ENCODE data around the gene PLEKHA1. TPM values are rescaled to one million over a fixed set of nuclear protein-coding genes. Genes with fewer than 3 reads are reported as not detected.

PLEKHA1 gene
- 15.0 and 24.4 TPM in 2 replicates for polyA plus RNA-seq

DNA sequence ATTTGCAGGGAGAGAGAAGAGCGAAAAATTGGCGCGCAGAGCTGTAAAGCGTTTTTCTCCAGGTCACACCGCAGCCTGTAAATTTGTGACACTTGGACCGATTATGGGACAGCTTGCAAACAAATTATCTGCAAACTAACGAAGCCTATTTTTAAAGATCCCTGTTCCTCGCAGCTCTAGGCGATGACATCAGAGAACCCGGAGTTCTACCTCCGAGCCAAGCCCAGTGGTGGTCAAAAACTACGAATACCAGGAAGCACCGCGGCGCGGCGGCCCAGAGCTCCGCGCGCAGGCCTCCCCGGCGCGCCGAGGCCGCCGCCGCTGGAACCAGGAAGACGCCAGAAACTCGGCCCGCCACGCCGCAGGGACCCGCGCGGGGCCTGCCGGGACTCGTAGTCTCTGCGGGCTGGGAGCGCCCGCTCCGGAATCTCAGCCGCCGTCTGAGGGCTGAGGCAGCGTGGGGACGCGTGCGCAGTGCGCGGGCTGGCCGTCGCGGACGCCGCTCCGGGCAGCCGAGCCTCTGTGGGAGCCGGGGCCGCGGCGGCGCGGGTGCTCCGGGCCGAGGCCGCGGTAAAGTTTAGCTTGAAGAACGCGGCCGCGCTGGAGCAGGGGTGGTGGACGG lies at the start of gene PLEKHA1:
PLEKHA1 (plus strand) TSS at position 472 of the 622 bp plus-strand sequence. CDS start 18,493 bp downstream, outside the sequence.

DNA sequence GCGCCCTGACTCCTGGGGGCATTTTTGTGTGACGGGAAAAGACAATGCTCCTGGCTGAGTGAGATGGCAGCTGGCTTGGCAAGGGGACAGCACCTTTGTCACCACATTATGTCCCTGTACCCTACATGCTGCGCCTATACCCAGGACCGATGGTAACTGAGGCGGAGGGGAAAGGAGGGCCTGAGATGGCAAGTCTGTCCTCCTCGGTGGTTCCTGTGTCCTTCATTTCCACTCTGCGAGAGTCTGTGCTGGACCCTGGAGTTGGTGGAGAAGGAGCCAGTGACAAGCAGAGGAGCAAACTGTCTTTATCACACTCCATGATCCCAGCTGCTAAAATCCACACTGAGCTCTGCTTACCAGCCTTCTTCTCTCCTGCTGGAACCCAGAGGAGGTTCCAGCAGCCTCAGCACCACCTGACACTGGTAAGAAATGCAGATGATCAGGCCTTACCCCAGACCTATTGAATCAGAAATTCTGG lies 80.1 kb downstream of the PLEKHA1 start, which contains the start of gene ARMS2:
ARMS2 (plus strand) TSS at position 51 of the 478 bp plus-strand sequence; CDS start at position 126, 75 bp downstream.

DNA sequence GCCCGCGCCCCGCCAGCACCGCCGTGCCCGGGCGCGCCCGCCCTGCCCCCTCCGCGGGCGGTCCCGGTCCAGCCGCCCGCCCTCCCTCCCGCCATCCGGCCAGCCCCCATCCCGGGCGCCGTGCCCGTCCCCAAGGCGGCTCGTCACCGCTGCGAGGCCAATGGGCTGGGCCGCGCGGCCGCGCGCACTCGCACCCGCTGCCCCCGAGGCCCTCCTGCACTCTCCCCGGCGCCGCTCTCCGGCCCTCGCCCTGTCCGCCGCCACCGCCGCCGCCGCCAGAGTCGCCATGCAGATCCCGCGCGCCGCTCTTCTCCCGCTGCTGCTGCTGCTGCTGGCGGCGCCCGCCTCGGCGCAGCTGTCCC lies 86.8 kb downstream of the PLEKHA1 start, which contains the start of gene HTRA1:
HTRA1 (plus strand) TSS at position 187 of the 362 bp plus-strand sequence; CDS start at position 287, 100 bp downstream.

Other genes with a start within 250 kb of the PLEKHA1 start
- 1.1 TPM in 1 of 2 replicates, not detected in the other for gene BTBD16, start 103.4 kb upstream of the PLEKHA1 start, polyA plus RNA-seq
- gene ARMS2, start 79.9 kb downstream of the PLEKHA1 start, polyA plus RNA-seq = not detected in 2 replicates
- gene HTRA1, start 86.8 kb downstream of the PLEKHA1 start, polyA plus RNA-seq = 73.1 and 85.0 TPM in 2 replicates
- gene DMBT1, start 186.0 kb downstream of the PLEKHA1 start, polyA plus RNA-seq = 0.06 TPM in 1 of 2 replicates, not detected in the other

All from Purkinje cell (primary cell).